HG02981 (cell line): ENCODE measurements around the gene NDUFAF4.

Experiments used
- ATAC-seq: cut with Tn5 transposase; IDR thresholded peaks from one replicate; pipeline ENCODE4 v1.9.1; 2021; ENCODE audit warnings: mild to moderate bottlenecking, moderate library complexity; ENCODE audit not compliant: unreplicated experiment

NDUFAF4 gene

DNA sequence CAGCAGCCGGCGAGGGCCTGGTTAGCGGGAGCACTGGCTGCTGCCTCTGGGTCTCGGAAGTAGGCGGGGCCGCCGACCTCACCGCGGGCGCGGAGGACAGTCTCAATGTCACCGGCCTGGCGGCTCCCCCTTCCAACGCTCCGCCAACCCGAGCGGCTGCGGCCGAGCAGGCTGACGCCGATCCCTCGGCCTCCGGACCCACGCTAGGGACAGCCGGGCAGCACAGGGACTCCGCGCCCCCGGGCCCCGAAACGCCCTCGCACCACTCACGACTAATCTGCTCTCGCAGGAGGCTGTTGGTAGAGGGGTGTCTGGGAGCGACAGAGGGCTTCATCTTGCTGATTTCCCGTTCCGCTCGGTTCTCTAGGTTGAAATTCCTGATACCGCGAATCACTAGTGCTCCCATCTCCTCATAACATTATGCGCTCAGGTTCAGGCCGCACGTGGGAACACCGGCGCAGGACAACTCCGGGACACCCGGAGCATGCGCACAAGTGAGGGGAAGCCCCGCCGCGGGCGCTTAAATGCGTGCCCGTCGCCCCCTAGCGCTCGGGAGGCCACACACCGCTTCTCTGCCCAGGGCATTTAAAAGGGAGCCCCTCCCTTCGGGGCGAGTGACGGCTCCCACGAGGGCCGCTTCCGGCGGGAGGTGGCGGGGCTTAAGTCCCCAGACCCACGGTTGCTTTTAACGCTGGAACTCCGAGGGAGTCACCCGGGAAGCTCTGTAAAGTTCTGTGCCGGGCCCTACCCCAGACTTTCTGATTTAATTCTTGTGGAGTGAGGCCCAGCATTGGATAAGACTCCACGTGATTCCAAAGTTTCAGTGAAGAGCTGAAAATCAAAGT, at the start of gene NDUFAF4:
NDUFAF4 (minus strand) TSS at position 496 of the 845 bp plus-strand sequence; CDS start at position 406, 90 bp downstream.
- ATAC-seq = peak; percentile 90

DNA sequence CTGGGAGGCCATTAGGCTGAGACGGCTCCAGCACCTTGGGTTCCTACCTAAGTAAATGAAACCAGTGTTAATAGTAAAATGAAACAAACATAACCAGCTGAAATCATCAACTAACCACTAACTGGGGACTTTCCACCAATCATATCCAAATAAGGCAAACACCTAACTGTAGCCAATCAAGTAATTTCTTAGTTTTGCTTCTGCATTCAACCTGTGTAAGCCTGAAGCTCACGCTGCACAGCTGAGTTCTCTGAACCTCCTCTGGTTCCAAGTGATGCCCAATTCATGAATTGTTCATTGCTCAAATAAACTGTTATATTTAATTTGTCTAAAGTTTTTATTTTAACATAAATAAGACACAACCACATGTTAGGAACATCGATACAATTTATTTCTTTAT, 49.4 kb upstream of the NDUFAF4 start:
- peak; percentile 98 for ATAC-seq

DNA sequence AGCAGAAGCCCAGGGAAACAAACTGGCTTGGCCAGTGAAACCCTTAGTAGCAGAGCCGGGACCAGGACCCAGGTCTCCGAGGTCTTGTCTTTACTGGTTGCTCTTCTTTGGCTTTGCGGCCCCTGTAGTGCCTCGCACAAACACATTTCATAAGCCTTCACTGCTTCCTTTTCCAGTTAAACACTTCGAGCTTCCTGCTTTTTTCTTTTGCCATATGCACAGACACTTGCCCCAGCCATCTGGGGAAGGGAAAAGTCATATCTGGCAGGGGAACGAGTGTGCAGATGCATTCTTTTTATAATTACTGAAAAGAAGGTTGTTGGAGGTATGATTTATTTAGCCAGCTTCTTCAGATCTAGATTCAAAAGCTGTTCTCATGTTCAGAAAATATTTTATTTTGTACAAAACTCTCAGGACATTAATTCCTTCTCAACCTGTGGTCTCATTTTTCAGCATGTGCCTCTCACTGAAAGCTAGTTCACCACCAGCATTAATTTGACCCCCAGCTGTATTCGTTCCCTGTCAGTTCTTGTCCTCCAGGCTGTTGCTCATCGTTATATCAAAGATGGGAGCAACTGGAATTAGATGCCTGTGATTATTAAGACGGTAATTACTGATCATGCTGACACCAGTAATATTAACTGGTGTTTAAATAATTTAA, 46.0 kb upstream of the NDUFAF4 start:
- no peak for ATAC-seq

DNA sequence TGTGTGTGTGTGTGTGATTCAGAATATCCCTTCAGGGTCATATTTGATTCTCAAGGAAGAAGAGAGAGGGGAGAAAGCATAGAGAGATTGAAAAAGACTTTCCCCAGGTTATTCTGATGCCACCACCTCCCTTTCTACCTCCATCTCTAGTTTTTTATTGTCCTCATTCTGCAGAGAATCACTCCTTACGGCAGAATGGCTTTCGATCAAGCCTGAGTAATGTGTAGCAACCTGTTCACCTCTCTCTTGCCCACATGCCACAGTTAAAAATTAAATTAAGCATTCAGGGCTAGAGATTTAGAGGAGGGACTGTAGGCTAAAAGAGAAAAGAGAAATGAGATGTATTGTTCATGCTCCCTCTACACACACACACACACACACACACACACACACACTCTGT, 45.0 kb upstream of the NDUFAF4 start:
- ATAC-seq = no peak

DNA sequence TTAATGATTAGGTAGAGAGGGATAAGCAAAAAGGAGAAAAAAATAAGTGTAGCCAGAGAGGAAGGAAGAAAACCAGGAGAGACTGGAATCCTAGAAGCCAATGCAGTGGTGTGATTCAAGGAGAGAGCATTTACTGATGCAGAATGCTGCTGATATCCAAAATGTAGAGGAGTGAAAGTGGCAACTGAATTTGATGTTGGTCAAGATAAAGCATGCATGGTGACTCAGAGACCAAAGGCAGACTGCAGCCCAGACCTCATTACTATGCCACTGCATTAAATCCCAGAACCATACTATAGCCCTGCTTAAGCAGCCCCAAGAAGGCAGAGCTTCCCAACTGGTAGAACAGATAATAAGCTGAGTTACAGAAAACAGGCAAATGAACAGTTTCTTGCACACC, 42.6 kb upstream of the NDUFAF4 start:
- no peak for ATAC-seq

DNA sequence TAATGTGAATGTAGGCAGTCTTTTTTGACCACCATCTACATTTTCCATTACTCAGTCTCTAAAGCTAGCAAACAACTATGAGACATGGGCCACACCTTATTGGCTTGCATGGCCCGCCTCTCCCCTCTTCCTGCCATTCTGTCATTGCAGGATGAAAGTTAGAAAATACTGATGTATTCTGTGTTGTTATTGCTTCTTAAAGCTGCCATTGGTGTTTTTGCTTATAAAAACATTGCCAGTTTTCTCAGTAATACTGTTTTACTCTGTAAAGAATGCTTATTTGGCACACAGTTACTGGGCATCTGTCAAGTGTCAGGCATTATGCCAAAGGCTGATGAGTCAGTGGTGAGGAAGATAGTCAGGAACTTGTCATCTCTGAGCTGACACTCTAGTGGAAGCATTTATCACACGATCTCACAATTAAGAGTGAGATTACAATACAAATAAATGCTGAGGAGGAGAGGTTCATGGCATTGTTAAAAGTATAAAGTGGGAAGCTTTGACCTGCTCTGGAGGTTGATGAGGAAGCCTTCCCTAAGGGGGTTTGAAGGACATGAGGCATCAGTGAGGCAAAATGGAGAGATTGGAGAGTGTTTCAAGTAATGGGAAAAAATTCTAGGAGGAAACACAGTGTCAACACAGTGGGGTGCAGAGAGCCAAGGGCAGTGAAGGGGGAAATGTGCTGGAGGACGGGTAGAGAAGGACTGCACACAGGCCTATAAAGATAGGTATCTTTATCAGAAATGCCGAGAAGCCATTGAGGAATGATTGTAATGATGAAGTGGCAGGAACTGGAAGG, 41.5 kb upstream of the NDUFAF4 start:
- ATAC-seq = no peak

DNA sequence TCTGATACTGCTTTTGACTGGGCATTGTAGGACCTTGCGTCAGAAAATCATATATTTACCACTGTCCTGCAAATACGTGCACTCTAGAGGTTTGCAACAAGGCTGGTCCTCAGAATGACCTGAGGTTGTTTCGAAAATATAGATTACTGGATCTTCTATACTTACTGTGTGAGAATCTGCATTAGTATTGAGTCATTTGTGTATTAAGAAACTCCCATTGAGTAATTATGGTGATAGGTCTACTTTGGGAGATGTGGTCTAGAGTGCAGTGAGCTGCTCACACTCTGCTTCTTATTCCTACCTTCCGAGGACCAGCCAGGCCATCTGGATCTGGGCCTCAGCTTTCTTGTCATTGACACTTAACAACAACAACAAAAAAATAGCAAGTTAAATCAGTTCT, 36.4 kb upstream of the NDUFAF4 start:
- no peak for ATAC-seq

DNA sequence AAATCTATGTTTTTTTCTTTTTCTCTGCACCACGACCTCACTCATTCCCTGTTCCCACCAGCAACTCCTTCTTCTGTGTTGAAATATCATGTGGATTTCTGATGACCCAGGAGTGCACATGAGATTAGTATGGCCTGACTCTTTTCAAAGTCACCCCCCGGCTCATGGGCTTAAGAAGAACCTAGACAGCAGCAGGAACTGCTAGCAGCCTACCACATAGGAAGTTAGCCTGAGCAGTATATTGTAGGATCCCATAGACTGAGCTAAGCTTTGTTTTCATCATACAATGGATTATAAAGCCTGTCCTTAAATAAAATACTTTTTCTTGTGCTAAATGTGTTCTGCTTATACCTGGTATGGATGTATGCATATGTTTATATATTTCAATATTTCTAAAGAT, 33.5 kb upstream of the NDUFAF4 start:
- no peak for ATAC-seq

DNA sequence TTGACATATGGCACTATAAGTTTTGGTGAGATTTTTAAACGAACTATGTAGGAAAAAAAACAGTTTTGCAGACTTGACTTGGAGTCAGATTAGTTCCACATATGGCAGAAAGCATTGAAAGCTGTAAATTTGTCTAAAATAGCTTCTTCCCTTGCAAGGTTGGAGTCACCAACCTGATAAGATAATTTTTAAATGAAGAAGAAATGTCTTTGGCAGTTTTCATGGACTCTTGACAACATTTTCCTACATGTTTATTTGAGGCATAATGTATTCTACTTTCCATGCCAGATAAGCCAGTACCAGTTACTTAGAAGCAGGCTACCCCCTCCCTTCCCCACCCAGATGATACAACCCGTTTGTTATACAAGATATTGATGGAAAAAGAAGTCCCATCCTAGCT, 32.0 kb upstream of the NDUFAF4 start:
- no peak for ATAC-seq

DNA sequence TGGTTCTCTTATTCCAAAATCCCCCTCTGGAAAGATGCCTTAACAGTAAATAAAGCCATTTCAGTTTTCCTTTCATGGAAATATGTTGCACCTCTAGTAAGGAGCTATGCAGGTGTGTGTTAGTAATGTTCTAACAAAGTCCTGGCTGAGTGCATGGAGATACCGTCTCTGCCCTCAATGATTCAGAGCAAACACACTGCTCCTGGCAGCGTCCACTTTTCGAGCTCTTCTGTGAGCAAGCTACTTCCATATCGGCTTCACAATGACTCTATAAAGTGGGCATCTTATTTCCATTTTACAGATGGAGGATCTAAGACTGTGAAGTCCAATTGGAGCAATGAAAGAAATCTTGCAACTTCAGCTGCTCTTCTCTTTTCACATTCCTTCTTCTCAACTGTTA, 30.0 kb upstream of the NDUFAF4 start:
- ATAC-seq = no peak

DNA sequence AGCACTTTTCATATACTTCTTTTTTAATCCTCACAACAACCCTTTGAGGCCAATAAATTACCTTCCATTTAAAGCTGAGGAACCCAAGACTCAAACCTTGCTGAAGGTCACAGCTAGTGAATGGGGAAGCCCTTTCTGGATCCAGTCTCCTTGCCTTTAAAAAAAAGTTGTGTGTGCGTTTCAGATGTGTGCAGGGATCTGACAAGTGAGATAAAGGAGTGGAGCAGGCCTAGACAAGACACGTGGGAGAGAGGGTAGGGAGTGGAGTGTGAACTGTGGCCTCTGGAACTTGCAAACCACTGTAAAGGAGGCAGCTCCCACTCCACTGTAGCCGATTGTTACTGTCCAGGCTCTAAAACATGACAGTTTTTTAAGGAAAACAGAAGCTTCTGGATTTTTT, 28.7 kb upstream of the NDUFAF4 start:
- ATAC-seq = no peak

DNA sequence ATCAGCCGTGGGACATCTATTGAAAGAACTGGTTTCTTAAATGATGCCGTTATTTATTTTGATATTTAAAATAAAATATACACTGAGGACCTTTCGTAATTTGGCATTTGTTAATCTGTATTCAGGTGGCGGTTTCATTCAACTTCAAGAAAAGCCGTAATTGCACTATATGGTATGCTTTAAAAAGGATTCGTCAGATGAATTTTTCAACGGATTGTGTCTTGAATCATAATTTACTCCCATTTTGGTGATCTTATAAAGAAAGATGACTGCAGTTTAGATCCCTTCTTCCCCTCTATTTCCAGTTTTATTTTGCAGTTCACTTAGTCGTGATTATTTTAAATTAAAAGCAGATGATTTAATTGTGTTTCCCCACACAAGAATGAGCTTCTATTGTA, 27.6 kb upstream of the NDUFAF4 start:
- no peak for ATAC-seq

DNA sequence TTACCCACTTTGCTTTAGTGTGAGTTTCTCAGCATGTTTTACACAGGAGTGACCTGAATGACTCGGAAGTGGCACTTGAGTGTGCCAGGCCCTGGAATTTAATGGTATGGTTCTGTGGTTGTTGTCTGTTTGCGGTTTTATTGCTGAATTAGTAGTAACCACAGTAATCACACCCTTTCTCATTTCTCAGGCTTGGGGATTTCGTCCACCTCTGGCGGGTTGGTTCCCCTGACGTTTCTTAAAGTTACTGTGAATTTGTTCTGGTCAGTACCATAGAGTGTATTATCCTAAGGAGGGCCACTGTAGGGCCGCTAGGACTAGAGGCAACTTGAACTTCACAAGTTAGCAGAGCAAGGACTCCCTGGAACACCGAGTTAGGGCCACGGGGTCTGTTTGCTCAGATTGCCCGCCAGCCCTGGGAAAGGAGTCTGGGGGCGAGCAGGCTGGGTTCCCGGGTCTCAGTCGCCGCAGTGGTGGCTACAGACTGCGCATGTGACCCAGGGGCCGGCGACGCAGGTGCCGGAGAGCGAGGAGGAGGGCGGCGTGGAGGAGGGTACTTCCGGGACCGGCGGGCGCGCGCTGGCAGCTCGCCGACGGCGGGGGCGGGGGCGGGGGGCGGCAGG, 26.3 kb upstream of the NDUFAF4 start:
- peak; percentile 72 for ATAC-seq

DNA sequence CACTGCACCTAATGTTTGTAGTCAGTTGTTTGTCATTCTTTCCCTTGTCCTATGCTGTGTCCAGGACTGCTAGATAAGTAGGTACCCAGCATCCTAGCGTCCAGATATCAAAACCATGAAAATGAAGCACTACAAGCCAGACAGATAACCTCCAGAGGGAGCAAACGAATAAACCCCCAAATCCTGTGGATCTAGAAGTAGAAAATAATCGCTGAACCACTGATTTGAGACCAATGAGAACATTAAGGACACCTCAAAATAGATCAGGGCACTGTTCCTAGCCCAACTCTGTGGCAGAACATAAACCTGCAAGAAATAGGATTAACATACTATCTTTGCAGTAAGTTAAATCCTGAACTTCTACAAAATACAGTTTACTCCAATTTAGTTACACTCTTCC, 25.7 kb upstream of the NDUFAF4 start:
- no peak for ATAC-seq

DNA sequence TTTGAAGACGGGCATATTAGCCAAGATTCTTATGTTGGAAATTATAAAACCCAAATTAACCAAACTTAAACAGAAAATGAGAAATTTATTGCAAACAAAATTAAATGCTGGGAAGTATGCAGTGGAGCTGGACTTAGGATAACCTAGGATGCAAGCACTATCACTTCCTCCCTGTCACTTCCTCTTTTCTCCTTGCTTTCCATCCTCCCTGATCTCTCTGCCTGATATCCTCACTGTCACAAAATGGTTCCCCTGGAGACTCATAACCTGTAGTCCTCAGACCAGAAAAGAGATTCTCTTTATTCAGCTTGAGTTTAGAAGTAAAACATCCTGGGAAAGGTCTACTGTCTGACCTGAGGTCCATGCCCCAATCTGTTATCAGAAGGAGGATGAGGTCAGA, 19.4 kb upstream of the NDUFAF4 start:
- ATAC-seq = no peak

DNA sequence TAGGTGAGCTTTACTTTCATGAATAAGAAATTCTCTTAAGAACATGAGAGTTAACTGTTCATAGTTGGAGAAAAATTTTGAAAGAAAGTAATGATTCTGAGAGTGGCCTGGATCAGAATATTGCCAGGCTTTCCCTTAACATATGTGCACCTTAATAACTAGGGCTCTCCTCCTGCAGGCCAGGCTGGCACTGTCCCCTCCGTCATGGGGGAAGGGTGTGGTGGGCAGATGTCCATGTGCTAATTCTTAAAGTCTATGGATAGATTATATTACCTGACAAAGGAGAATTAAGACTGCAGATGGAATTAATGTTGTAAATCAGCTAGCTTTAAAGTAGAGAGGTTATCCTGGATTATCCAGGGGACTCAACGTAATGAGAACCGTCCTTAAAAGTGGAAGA, 15.9 kb upstream of the NDUFAF4 start:
- ATAC-seq = no peak

DNA sequence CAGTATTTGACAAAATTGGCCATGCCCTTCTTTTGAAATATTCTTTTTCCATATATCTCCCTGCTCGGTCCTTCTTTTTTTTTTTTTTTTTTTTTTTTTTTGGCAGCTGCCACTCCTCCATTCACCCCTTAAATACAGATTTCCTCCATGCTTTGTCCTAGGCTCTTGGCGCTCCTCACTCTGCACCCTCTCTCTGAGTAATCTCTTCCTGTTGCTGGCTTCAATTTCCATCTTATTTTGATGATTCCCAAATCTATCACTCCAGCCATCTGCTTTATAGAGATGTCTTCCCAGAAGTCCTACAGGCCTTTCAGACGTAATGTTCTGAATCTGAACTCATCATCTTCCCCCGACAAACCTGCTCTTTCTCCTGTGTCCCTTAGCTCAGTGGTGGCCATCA, 14.1 kb upstream of the NDUFAF4 start:
- ATAC-seq = no peak

DNA sequence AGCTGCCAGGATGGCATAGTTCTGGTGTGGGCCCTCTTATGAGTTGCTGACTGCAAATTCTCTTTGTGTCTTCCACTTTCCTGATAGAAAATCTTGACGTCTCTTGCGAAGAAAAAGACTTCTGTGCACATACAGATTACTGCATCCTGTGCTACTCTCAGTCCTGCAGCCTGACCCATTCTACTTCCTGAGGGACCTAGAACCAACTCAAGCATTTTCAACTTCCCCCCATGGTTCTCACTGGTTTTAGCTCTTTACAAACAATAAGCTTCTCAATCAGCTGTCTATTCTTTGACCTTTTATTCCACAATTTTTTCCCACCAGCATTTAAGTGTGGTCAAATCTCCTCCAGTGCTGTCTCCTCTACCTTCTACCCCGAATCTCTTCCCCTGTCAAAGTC, 13.5 kb upstream of the NDUFAF4 start:
- ATAC-seq = no peak

DNA sequence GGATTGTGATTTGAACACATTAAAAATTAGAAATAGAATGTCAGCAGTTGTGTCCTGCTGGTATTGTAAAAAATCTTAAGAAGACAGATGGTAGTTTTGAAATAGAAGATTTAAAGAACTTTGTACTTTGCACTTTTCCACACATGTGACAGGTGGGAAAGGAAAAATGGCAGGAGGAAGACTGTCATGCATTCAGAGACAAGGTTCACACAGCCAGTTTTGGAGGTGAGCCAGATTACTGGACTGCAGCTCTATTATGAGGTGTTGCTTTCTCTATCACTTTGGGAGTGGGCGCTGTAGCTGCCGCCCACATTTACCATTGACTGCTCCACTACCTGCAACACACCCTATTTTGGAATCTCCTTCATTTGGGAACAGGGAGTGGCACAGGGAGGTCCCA, 12.1 kb upstream of the NDUFAF4 start:
- ATAC-seq = no peak

DNA sequence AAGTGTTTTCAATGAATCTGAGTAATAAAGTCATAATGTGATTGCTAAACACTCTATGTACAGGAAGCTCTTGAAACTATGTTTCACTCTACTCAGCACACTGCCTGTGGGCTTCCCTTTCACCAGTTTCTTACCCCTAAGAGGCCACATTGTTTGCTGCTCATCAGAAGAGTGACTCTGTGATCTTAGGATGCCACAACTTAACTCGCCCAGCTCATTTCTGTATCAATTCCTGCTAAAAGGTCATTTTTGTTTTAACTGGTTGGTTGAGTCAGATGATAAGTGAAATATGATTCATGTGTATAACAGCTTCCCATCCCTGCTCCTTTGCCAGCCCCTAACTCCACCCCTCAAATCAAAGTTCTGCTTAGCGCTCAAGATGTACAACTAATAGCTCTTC, 9.8 kb upstream of the NDUFAF4 start:
- ATAC-seq = peak; percentile 89

DNA sequence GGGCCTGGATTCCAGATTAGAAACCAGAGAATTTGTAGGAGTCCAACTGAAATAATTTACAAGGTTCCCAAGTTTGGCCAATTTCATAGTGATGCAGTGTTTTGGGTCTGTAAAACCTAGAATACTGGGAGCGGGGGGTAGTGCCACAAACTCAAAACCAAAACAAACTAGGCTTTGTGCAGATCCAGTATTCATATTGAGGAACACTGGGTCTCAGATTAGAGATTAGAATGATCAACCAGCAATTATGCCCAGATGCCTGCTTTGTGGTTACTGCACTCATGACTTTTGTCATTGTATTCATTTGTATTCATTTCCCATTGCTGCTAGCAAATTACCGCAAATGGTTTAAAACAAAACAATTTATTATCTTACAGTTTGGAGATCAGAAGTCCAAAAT, 3.2 kb upstream of the NDUFAF4 start:
- ATAC-seq = no peak
